IPS-15b (cell line): ENCODE measurements around the gene SP1.
"Not testable (repeated sequence)": the region's sequence is repeated elsewhere in the genome, so short reads cannot be mapped to it uniquely, and the experiment has no call there.

ENCODE experiments used
- H3K27me3 ChIP-seq: one replicate; pipeline ENCODE4 v1.6.1; 2013; ENCODE audit warnings: low read length; ENCODE audit not compliant: control insufficient read depth, insufficient read depth
- H3K36me3 ChIP-seq: one replicate; pipeline ENCODE4 v1.6.1; 2013; ENCODE audit warnings: low read length; ENCODE audit not compliant: control insufficient read depth, insufficient read depth
- H3K4me1 ChIP-seq: one replicate; pipeline ENCODE4 v1.6.1; 2013; ENCODE audit warnings: mild to moderate bottlenecking, low read length; ENCODE audit not compliant: control insufficient read depth, insufficient read depth
- H3K4me3 ChIP-seq: one replicate; pipeline ENCODE4 v1.5.1; 2013; ENCODE audit warnings: low read depth, low read length
- H3K9ac ChIP-seq: one replicate; pipeline ENCODE4 v1.6.1; 2013; ENCODE audit warnings: low read depth, mild to moderate bottlenecking, low read length
- H3K9me3 ChIP-seq: one replicate; pipeline ENCODE4 v1.6.1; 2013; ENCODE audit warnings: mild to moderate bottlenecking, low read length; ENCODE audit not compliant: control insufficient read depth, insufficient read depth

The SP1 gene

DNA sequence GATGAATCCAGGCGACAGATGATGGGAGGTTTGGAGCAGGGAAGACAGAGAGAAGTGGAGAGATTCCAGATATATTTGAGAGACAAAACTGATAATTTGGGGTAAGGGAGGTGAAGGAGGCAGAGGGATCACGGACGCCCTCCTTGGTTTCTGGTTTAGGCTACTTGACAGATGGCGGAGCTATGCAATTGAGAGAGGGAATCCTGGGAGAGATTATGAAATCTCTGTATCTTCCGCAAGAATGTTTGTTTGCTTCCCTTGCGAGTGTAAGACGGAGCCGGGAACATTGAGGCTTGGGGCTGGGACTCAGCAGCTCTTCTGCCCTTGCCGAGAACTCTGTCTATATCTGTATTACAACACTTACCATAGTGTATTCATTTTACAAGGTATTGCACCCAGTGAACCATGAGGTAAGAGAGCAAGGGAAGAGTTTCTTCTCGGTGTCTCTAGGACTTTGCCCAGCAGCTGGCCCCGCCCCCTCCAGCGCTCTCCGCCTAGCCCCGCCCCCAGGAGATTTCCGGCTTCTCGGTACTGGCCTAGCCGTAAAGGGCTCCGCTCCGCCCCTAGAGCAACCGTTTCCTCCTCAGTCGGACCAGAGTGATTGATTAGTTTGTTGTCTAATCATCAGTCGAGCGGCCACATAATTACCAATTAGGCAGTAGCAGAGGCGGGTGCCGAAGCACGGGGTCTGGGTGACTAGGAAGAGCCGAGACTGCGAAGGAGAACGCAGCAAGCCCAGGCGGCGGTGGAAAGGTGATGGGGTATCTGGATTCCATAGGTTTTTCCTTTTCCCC is 61.3 kb downstream of the SP1 start, which contains the start of gene PRR13:
PRR13 (plus strand) TSS at position 695 of the 794 bp plus-strand sequence. CDS start 981 bp downstream, outside the sequence.
- Histone ChIP-seq H3K36me3 (peaks cover 6% of the 10 kb centered on the region), H3K27me3 (no peaks in the 10 kb centered on the region), H3K9me3 (no peaks in the 10 kb centered on the region), H3K4me3 (peak within 1 kb of the TSS; percentile 84), H3K4me1 (no peaks in the 10 kb centered on the region), H3K9ac (peak within 1 kb of the TSS; percentile 94)

GRCh38 chr12:53443955-53444354 is 64.0 kb downstream of the SP1 start:
- H3K4me3 ChIP-seq = no peak overlapping the region
- H3K9ac ChIP-seq = no peak overlapping the region

DNA sequence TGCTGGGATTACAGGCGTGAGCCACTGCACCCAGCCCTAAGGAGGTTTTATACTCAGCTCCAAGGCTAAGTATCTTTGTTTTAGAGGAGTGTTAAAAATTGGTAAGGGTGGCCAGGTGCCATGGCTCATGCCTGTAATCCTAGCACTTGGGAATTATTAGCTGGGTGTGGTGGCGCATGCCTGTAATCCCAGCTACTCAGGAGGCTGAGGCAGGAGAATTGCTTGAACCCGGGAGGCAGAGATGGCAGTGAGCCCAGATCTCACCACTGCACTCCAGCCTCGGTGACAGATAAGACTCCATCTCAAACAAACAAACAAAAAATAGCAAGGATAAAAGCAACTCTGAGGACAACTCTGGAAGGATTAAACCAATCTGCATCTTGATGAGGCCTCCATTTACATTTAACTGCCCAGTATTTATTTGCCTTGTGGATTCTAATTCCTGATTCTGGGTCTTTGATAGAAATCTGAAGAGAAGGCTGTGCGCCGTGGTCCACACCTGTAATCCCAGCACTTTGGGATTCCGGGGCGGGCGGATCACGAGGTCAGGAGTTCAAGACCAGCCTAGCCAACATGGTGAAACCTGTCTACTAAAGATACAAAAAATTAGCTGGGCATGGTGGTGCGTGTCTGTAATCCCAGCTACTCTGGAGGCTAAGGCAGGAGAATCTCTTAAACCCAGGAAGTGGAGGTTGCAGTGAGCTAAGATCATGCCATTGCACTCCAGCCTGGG is 64.8 kb downstream of the SP1 start:
- H3K4me1 ChIP-seq, H3K4me3 ChIP-seq, H3K9ac ChIP-seq, H3K9me3 ChIP-seq, H3K27me3 ChIP-seq, H3K36me3 ChIP-seq: not testable (repeated sequence)

More at GRCh38 chr12:53443955-53444354, 64.0 kb downstream of the SP1 start:
- Histone ChIP-seq H3K9me3 (no peaks in the 10 kb centered on the region), H3K4me1 (no peaks in the 10 kb centered on the region), H3K36me3 (peaks cover 6% of the 10 kb centered on the region), H3K27me3 (no peaks in the 10 kb centered on the region)

- peaks cover 17% of the 10 kb centered on the region for H3K36me3 ChIP-seq
- no peak overlapping the region for H3K4me3 ChIP-seq
- H3K9me3 ChIP-seq = no peaks in the 10 kb centered on the region
Measured at GRCh38 chr12:53450936-53451335, 71.0 kb downstream of the SP1 start.

DNA sequence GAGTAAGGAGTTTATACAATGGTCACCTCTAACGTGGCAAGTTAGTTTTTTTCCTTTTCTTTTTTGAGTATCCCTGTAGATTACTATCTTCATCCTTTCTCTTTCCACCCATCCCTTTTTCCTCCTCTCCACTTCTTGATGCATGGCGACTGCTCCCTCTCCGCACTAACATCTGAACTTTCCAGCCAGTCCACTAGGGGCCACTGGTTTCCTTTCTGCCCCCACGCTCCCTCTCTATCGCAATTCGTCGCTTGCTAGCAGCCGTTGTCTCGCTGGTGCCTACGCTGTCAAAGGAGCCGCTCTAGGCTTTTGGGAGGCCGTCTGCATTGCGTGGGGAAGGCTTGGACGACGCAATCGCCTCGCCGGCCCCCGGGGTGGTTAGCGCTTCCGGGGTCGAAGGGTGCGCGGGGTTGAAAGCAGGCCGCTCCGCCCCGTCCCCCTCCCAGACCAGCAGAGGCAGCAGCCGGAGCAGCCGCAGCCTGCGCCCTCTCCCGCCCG is 71.7 kb downstream of the SP1 start, which contains the start of gene PCBP2:
PCBP2 (plus strand) TSS at position 442 of the 498 bp plus-strand sequence. CDS start 2,699 bp downstream, outside the sequence.
- Histone ChIP-seq H3K9me3 (no peaks in the 10 kb centered on the region), H3K27me3 (no peaks in the 10 kb centered on the region), H3K4me1 (peaks cover 8% of the 10 kb centered on the region), H3K4me3 (peak within 1 kb of the TSS; percentile 90), H3K36me3 (peaks cover 24% of the 10 kb centered on the region), H3K9ac (peak within 1 kb of the TSS; percentile 97)

More at GRCh38 chr12:53450936-53451335, 71.0 kb downstream of the SP1 start:
- no peak overlapping the region for H3K9ac ChIP-seq
- H3K4me1 ChIP-seq = peaks cover 8% of the 10 kb centered on the region
- H3K27me3 ChIP-seq = no peaks in the 10 kb centered on the region

- peak overlapping the region; percentile 90 for H3K4me3 ChIP-seq
- no peaks in the 10 kb centered on the region for H3K9me3 ChIP-seq
- H3K27me3 ChIP-seq = no peaks in the 10 kb centered on the region
- peaks cover 31% of the 10 kb centered on the region for H3K36me3 ChIP-seq
- peak overlapping the region; percentile 97 for H3K9ac ChIP-seq
- H3K4me1 ChIP-seq = peaks cover 8% of the 10 kb centered on the region
Measured at GRCh38 chr12:53452159-53453077, 72.4 kb downstream of the SP1 start.

DNA sequence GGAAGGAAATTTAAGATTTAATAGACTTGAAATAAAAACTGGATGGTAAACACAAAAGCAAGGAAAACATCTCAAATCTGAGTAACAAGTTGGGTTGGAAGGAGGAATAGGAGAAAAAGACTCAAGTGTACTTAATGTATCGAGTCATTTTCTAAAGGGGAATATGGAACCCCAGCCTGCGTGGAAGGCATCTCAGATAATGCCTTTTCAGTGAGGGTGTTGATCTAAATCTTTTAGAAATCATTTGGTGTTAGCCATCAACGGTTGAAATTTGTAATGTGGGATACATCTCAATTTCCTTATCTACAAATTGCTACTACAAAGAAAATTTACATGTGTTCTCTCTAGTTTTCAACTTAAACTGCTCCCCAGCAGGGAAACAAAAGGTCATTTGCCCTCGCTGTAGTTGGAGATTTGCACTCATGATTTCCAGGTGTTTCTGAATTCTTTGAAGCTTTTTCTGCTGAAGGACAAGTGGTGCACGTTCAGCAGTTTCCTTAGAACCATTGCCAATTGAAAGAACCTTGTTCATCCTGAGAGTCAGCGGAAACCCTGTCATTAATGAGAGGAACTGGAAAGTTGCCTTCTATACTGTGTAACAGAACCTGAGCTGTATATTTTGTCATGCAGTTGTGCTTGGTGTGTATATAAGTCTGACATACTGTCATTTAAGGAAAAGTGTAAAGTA is 74.1 kb downstream of the SP1 start:
- Histone ChIP-seq H3K27me3 (no peaks in the 10 kb centered on the region), H3K36me3 (peaks cover 37% of the 10 kb centered on the region), H3K4me1 (peaks cover 8% of the 10 kb centered on the region), H3K9ac (no peak overlapping the region), H3K9me3 (no peaks in the 10 kb centered on the region), H3K4me3 (peak overlapping the region; percentile 90)

GRCh38 chr12:53454707-53455106 is 74.7 kb downstream of the SP1 start:
- Histone ChIP-seq H3K4me3 (peak overlapping the region; percentile 2), H3K9ac (no peak overlapping the region), H3K36me3 (peaks cover 43% of the 10 kb centered on the region), H3K4me1 (peaks cover 8% of the 10 kb centered on the region), H3K9me3 (no peaks in the 10 kb centered on the region), H3K27me3 (no peaks in the 10 kb centered on the region)

GRCh38 chr12:53456654-53457366 is 76.8 kb downstream of the SP1 start:
- Histone ChIP-seq H3K4me1 (peaks cover 15% of the 10 kb centered on the region), H3K9me3 (no peaks in the 10 kb centered on the region), H3K4me3 (no peak overlapping the region), H3K36me3 (peaks cover 63% of the 10 kb centered on the region), H3K9ac (no peak overlapping the region), H3K27me3 (no peaks in the 10 kb centered on the region)

DNA sequence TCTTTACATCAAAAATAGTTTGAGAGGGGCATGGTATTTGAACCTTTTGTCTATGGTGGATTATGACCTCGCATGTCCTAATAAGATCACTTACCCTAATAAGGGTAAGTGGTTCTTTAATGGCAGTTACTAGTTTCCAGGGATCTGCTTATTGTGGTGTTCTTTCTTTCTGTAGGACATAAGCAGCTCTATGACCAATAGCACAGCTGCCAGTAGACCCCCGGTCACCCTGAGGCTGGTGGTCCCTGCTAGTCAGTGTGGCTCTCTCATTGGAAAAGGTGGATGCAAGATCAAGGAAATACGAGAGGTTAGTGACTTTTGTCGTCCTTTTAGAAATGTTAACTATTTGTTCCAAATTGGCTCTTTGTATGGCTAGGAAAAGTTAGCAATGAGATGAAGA is 79.1 kb downstream of the SP1 start:
- no peaks in the 10 kb centered on the region for H3K9me3 ChIP-seq
- H3K36me3 ChIP-seq = peaks cover 83% of the 10 kb centered on the region
- no peak overlapping the region for H3K9ac ChIP-seq
- peaks cover 20% of the 10 kb centered on the region for H3K4me1 ChIP-seq
- H3K4me3 ChIP-seq = no peak overlapping the region
- no peaks in the 10 kb centered on the region for H3K27me3 ChIP-seq
